HG03175 (cell line): ENCODE data around the gene ARSA.

Source experiments
- ATAC-seq: cut with Tn5 transposase; IDR thresholded peaks from one replicate; pipeline ENCODE4 v1.9.1; 2021; ENCODE audit warnings: mild to moderate bottlenecking, moderate library complexity; ENCODE audit not compliant: unreplicated experiment

The ARSA gene

GRCh38 chr22:50582493-50583293 is 45.3 kb downstream of the ARSA start, which contains the start of gene CHKB:
Gene CHKB, minus strand, starts transcription at chr22:50582849. Its CDS starts 68 bp downstream, at chr22:50582781.
- ATAC-seq: peak; percentile 89

- no peak for ATAC-seq
Measured at GRCh38 chr22:50581950-50582492, 45.9 kb downstream of the ARSA start.

GRCh38 chr22:50581031-50581949 is 46.7 kb downstream of the ARSA start:
- ATAC-seq: no peak

- ATAC-seq: no peak
Measured at GRCh38 chr22:50579752-50580151, 48.2 kb downstream of the ARSA start.

GRCh38 chr22:50578776-50579310 is 49.1 kb downstream of the ARSA start:
- no peak for ATAC-seq

- ATAC-seq: no peak
Measured at GRCh38 chr22:50577987-50578775, 49.8 kb downstream of the ARSA start, which contains the start of gene CPT1B. Gene CPT1B, minus strand, starts transcription at chr22:50578427. Its CDS starts 512 bp downstream, at chr22:50577915.

- ATAC-seq: no peak
Measured at GRCh38 chr22:50577697-50577986, 50.3 kb downstream of the ARSA start.

- ATAC-seq: no peak
Measured at GRCh38 chr22:50576806-50577696, 50.9 kb downstream of the ARSA start.

GRCh38 chr22:50576070-50576469 is 51.9 kb downstream of the ARSA start:
- no peak for ATAC-seq

GRCh38 chr22:50575426-50575941 is 52.5 kb downstream of the ARSA start:
- ATAC-seq: no peak
